Left ventricle myocardium inferior (tissue), 1 donor: ENCODE results near the gene KPNA6. TPM values are rescaled to one million over a fixed set of nuclear protein-coding genes. Genes with fewer than 3 reads are reported as not detected.

Experiments
- microRNA-seq: library from miRNA; unstranded; fragments of <30 nt; microRNA quantifications from one replicate; pipeline ENCODE4 v1.2.0, GENCODE V29; 2020
- total RNA-seq: library from RNA; stranded (reverse); fragmentation: NEBNext Ultra II Directional; extraction: Animal tissue kit (Norgen Biotek cat#: 25700); gene quantifications from one replicate; pipeline ENCODE4 v1.2.1, GENCODE V29; 2021
- donor health status: DM: no; HTN: yes; CAD: no; lungs with severe emphysema.

KPNA6 gene
- total RNA-seq, 1 donor from 2014 or later = 75.9 TPM

Small RNA genes lying within 50 kb of the gene (microRNA-seq; reads per million reads assigned to microRNA genes)
- not detected for gene MIR5585

Other genes with a start within 250 kb of the KPNA6 start
- gene PTP4A2, start 169.7 kb upstream of the KPNA6 start, total RNA-seq = 203 TPM
- gene KHDRBS1, start 94.2 kb upstream of the KPNA6 start, total RNA-seq = 58.2 TPM
- 5.8 TPM for gene TMEM39B, start 35.1 kb upstream of the KPNA6 start, total RNA-seq
- 17.2 TPM for gene TXLNA, start 71.6 kb downstream of the KPNA6 start, total RNA-seq
- gene CCDC28B, start 92.5 kb downstream of the KPNA6 start, total RNA-seq = 16.7 TPM
- gene IQCC, start 97.6 kb downstream of the KPNA6 start, total RNA-seq = 0.71 TPM
- gene DCDC2B, start 101.0 kb downstream of the KPNA6 start, total RNA-seq = not detected
- gene TMEM234, start 114.3 kb downstream of the KPNA6 start, total RNA-seq = 10.9 TPM
- gene EIF3I, start 114.4 kb downstream of the KPNA6 start, total RNA-seq = 91.1 TPM
- gene FAM167B, start 139.2 kb downstream of the KPNA6 start, total RNA-seq = 7.9 TPM
- gene LCK, start 143.2 kb downstream of the KPNA6 start, total RNA-seq = 0.63 TPM
- 40.4 TPM for gene HDAC1, start 184.0 kb downstream of the KPNA6 start, total RNA-seq
- 10.0 TPM for gene MARCKSL1, start 228.2 kb downstream of the KPNA6 start, total RNA-seq